Activated CD4-positive, alpha-beta T cell treated with anti-CD3 and anti-CD28 coated beads, Interleukin-2, amount 50 U/mL, for 16 hours (primary cell): Measurements from ENCODE around the gene MB21D2.
A peak's percentile ranks its signal among the peaks of the same experiment; 100 is the strongest.

Experiments used
- DNase-seq: peaks from one replicate; pipeline ENCODE4 v3.0.0-alpha.2; 2020

The MB21D2 gene

GRCh38 chr3:192888190-192888589, 29.5 kb downstream of the MB21D2 start:
- DNase-seq: no peak

- DNase-seq: peak; percentile 58
Observed at GRCh38 chr3:192887701-192888100, 30.0 kb downstream of the MB21D2 start.

GRCh38 chr3:192887047-192887446, 30.6 kb downstream of the MB21D2 start:
- DNase-seq: peak; percentile 71

GRCh38 chr3:192884777-192885773, 32.6 kb downstream of the MB21D2 start:
- no peak for DNase-seq

GRCh38 chr3:192883512-192883911, 34.1 kb downstream of the MB21D2 start:
- no peak for DNase-seq

GRCh38 chr3:192881159-192881786, 36.4 kb downstream of the MB21D2 start:
- no peak for DNase-seq

GRCh38 chr3:192880313-192880712, 37.3 kb downstream of the MB21D2 start:
- no peak for DNase-seq

GRCh38 chr3:192879346-192880031, 38.2 kb downstream of the MB21D2 start:
- no peak for DNase-seq

GRCh38 chr3:192875971-192876565, 41.6 kb downstream of the MB21D2 start:
- no peak for DNase-seq

GRCh38 chr3:192870822-192871221, 46.8 kb downstream of the MB21D2 start:
- no peak for DNase-seq

GRCh38 chr3:192869131-192870031, 48.3 kb downstream of the MB21D2 start:
- no peak for DNase-seq

GRCh38 chr3:192867645-192868044, 50.0 kb downstream of the MB21D2 start:
- DNase-seq: no peak

GRCh38 chr3:192866804-192867203, 50.9 kb downstream of the MB21D2 start:
- no peak for DNase-seq

- DNase-seq: no peak
Observed at GRCh38 chr3:192864941-192865340, 52.7 kb downstream of the MB21D2 start.

- DNase-seq: no peak
Observed at GRCh38 chr3:192863091-192863420, 54.6 kb downstream of the MB21D2 start.

- DNase-seq: no peak
Observed at GRCh38 chr3:192862408-192863090, 55.1 kb downstream of the MB21D2 start.

GRCh38 chr3:192861972-192862371, 55.7 kb downstream of the MB21D2 start:
- no peak for DNase-seq

- DNase-seq: no peak
Observed at GRCh38 chr3:192860454-192860853, 57.2 kb downstream of the MB21D2 start.

GRCh38 chr3:192858849-192859585, 58.6 kb downstream of the MB21D2 start:
- DNase-seq: no peak

GRCh38 chr3:192857260-192857661, 60.4 kb downstream of the MB21D2 start:
- DNase-seq: no peak

- DNase-seq: peak; percentile 52
Observed at GRCh38 chr3:192855434-192855833, 62.2 kb downstream of the MB21D2 start.
